Fibroblast of skin of left quadriceps (primary cell): Measurements from ENCODE around the gene ODF4.
"Not testable (repeated sequence)": the region's sequence is repeated elsewhere in the genome, so short reads cannot be mapped to it uniquely, and the experiment has no call there.

Source experiments
- DNase-seq, 2 experiments: peaks; one replicate each; pipeline ENCODE4 v3.0.0-alpha.2; 2013; ENCODE audit warnings: low read depth in 2 of 2

The ODF4 gene

GRCh38 chr17:8393470-8394231, 54.0 kb downstream of the ODF4 start:
- no peak for DNase-seq

GRCh38 chr17:8394497-8394896, 54.9 kb downstream of the ODF4 start:
- not testable (repeated sequence) for DNase-seq
